Measurements from ENCODE around the gene NUAK2.
A peak's percentile ranks its signal among the peaks of the same experiment; 100 is the strongest.
"Not testable (repeated sequence)": the region's sequence is repeated elsewhere in the genome, so short reads cannot be mapped to it uniquely, and the experiment has no call there.

Gene NUAK2

DNA sequence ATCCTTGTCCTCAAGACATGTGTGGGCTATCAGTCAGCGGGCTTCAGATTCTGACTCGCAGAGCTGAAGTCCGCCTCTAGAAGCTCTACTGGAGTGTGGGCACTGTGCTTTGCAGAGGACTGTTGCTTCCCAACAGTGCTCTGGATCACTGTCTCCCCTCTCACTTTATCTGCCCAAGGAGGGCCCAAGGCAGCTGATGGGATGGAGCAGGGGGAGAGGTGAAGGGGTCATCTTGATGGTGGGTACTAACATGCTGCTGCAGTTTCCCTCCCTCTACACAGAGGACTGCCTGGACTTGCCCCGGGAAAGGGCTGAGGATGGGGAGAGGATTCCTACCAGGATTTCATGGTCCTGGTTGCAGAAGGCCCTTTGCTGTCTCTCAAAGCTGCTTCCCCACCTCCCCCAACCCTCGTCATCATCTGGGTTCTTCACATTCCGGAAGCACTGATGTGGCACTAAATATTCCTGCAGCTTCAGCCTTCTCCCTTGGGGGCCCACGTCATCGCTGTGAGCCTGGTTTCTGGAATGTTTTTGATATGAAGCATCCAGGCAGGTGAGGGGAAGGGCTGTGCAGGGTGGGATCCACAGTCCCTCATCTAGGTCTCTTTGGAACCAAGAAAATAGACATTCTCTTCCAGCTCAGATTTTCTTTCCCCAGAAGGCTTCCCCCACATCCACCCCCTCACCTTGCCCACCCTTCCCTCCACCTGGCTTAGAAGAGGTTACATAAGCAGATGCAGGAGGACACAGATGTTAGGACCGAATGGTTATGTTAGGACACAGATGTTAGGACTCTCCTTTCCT lies 23.2 kb downstream of the NUAK2 start:
- Mint-ChIP-seq H3K4me1 (ENCODE audit: low read depth) (peaks cover 60% of the 10 kb centered on the region), H3K4me3 (no peak overlapping the region), H3K27ac (no peak overlapping the region), H3K36me3 (ENCODE audit: low read depth) (peaks cover 7% of the 10 kb centered on the region), H3K27me3 (no peaks in the 10 kb centered on the region), H3K9me3 (no peaks in the 10 kb centered on the region)

DNA sequence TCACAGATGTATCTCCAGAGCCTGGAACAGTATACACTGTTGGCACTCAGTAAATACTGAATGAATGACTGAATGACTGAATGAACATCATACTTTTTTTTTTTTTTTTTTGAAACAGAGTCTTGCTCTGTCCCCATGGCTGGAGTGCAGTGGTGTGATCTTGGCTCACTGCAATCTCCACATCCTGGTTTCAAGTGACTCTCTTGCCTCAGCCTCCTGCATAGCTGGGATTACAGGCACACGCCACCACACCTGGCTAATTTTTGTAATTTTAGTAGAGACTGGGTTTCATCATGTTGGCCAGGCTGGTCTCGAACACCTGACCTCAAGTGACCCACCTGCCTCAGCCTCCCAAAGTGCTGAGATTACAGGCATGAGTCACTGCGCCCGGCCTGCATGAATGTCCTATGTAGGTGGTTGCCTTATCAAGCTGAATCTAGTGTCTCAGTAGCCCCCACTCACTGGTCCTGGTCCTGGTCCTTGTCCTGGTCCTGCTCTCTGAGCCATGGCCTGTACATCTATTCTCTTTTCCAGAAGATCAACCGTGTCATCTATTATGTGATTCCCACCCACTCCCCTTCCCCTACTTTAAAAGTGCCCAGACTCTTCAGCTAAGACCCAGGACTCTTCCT lies 23.9 kb downstream of the NUAK2 start:
- H3K4me1 Mint-ChIP-seq (ENCODE audit: low read depth): peaks cover 62% of the 10 kb centered on the region
- H3K4me3 Mint-ChIP-seq; H3K27me3 Mint-ChIP-seq; H3K27ac Mint-ChIP-seq; H3K36me3 Mint-ChIP-seq (ENCODE audit: low read depth); H3K9me3 Mint-ChIP-seq: not testable (repeated sequence)

DNA sequence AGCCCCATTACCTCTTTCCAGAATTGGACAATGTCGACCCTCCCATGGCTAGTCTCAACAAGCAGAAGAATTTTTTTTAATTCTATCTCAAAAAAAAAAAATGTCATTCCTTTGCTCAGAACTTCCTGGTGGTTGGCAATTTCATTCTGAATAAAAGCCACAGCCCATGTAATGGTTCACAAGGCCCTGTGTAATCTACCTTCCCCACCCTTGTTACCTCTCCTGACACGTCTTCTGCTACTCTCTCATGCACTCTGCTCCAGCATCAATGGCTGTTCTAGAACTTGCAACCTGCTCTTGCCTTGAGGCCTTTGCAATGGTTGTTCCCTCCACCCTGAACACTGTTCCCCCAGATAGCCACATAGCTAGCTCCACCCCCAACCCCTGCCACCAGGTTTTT lies 25.4 kb downstream of the NUAK2 start:
- Mint-ChIP-seq H3K4me1 (ENCODE audit: low read depth) (peaks cover 66% of the 10 kb centered on the region), H3K9me3 (no peaks in the 10 kb centered on the region), H3K27ac (no peak overlapping the region), H3K4me3 (no peak overlapping the region), H3K27me3 (no peaks in the 10 kb centered on the region), H3K36me3 (ENCODE audit: low read depth) (no peaks in the 10 kb centered on the region)

DNA sequence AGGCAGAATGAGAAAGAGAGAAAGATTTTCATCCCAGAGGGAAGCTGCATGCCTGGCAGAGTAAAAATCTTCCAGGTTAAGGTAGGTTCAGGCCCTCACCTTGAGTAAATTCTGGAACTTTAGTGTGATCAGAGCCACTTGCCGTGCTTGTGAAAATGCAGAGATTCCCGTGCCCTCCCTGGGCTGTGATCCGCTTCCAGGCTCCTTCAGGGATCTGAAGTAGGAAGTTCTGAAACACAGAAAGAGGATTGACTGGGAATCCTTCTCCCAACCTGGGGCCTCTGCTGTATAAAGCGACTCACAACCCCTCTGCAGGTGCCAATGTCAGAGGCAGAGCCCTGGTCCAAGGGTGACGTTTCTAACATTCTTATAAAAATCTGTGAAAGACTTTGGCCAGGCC lies 26.6 kb downstream of the NUAK2 start:
- H3K9me3 Mint-ChIP-seq: no peaks in the 10 kb centered on the region
- no peaks in the 10 kb centered on the region for H3K36me3 Mint-ChIP-seq (ENCODE audit: low read depth)
- H3K27ac Mint-ChIP-seq: no peak overlapping the region
- no peak overlapping the region for H3K4me3 Mint-ChIP-seq
- no peaks in the 10 kb centered on the region for H3K27me3 Mint-ChIP-seq
- H3K4me1 Mint-ChIP-seq (ENCODE audit: low read depth): peaks cover 64% of the 10 kb centered on the region

DNA sequence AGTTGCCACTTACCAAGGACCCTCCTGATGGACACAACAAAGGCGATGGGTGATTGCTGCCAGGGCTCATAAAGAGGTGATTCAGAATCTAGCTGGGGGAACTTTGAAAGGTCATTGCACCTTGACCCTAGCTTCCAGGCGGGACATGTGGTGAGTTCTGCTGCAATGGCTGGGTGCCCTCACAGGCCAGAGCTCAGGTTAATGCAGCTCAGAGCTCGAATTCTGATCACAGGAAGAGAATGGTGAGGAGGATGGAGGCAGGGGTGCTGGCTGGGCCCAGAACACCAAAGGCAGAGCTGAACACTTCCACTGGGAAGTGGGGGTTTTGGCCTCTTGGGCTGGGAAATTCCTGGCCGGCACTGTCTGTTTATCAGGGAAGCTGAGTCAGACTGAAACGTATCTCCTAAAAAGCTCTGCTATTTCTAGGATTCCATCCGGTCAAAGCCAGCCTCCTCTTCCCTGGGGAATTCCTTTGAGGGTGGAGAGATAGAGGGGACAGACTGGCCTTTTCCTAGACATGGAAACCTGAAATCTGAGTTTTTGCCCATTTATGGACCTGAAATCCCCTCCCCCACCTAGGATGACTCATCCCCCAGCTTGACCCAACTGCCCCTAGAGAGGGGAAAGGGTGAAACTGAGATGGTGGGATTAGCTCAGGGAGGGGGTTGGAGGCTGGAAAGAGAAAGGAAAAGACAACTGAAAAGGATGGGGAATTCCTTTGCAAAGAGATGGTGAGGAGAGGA lies 27.2 kb downstream of the NUAK2 start:
- Mint-ChIP-seq H3K4me1 (ENCODE audit: low read depth) (peaks cover 68% of the 10 kb centered on the region), H3K4me3 (no peak overlapping the region), H3K9me3 (no peaks in the 10 kb centered on the region), H3K36me3 (ENCODE audit: low read depth) (no peaks in the 10 kb centered on the region), H3K27me3 (no peaks in the 10 kb centered on the region), H3K27ac (no peak overlapping the region)

DNA sequence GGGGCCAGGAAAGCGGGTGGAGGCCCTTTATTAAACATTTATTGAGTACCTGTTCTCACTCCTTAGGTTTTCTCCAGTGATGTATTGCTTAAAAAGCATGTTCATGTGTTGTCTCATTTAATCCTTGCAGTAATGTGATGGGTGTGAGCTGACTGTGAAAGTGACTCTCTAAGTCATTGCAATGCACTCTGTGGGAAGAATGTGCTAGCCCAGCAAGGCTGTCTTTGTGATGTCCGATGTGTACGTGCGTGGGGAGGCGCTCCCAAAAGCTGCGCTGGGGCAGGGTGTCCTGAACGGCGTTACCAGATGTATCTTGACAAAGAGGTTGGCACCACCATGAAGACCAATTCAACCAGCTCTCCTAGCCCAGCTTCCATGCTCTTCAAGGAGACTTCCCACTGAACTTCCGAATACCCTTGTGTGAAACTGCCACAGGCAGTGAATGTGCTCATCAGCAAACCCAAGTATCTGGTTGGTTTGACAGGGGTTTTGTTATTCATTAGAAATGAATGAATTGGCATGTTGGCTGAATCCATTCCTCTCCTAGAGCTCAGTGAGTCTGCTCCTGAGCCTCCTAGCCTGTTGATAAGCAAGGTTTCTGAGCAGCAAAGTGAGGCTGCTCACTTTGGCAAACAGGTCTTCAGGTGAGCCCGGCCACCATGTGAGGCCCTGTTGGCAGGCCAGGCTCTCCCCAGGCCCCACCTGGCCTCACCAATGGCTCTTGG lies 28.0 kb downstream of the NUAK2 start:
- H3K4me1 Mint-ChIP-seq (ENCODE audit: low read depth): peaks cover 76% of the 10 kb centered on the region
- no peak overlapping the region for H3K4me3 Mint-ChIP-seq
- H3K27ac Mint-ChIP-seq: no peak overlapping the region
- H3K27me3 Mint-ChIP-seq: no peaks in the 10 kb centered on the region
- no peaks in the 10 kb centered on the region for H3K36me3 Mint-ChIP-seq (ENCODE audit: low read depth)
- no peaks in the 10 kb centered on the region for H3K9me3 Mint-ChIP-seq

DNA sequence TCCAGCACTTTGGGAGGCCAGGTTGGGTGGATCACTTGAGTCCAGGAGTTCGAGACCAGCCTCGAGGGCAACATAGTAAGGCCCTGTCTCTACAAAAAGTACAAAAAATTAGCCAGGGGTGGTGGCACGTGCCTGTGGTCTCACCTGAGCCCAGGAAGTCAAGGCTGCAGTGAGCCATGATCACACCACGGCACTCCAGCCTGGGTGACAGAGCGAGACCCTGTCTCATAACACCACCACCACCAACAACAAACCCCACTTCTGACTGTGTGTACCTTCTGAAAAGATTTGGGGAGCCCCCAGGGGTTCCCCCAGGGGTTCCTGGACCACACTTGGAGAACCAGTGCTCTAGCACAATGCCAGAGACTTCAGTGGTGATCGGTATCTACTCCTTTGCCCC lies 29.9 kb downstream of the NUAK2 start:
- Mint-ChIP-seq H3K36me3 (ENCODE audit: low read depth) (peaks cover 3% of the 10 kb centered on the region), H3K4me1 (ENCODE audit: low read depth) (peaks cover 81% of the 10 kb centered on the region), H3K27me3 (no peaks in the 10 kb centered on the region), H3K27ac (no peak overlapping the region), H3K9me3 (no peaks in the 10 kb centered on the region), H3K4me3 (no peak overlapping the region)

DNA sequence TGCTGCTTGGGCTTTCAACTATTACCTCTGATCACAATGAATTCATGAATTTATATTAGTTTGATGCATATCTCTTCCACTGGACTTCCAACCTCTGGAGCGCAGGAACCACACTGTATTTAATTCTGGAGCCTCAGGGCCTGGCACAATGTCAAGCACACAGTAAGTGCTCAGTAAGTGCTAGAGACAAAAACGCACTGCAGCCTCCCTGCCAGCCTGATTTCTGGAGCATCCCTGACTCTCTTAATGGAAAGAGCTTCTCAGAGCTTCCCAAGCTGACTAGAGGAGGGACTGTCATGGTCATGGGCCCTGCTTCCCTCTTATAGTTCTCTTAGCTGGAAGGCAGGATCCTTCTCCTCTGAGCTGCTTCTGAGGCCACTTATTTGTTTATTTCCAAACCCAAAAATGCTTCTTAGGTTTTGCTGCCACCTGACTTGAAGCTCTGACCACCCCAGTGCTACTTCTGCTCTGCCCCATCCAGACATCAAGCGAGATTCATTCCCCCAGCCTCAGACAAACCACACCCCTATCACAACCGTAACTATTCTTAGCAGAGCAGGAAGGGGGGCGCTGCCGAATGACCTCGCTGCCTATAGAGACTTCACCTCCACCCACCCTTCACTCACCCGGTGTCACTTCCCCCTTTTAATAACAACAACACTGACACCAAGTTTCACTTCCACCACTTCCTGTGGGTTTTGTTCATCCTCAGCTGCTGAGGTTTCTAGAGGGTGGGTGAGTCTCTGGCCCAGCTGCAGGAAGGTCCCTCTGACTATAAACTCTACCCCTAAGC lies 33.6 kb downstream of the NUAK2 start:
- Mint-ChIP-seq H3K36me3 (ENCODE audit: low read depth) (peaks cover 3% of the 10 kb centered on the region), H3K4me1 (ENCODE audit: low read depth) (peaks cover 85% of the 10 kb centered on the region), H3K4me3 (peak overlapping the region; percentile 69), H3K9me3 (no peaks in the 10 kb centered on the region), H3K27me3 (no peaks in the 10 kb centered on the region), H3K27ac (peak overlapping the region; percentile 85)

DNA sequence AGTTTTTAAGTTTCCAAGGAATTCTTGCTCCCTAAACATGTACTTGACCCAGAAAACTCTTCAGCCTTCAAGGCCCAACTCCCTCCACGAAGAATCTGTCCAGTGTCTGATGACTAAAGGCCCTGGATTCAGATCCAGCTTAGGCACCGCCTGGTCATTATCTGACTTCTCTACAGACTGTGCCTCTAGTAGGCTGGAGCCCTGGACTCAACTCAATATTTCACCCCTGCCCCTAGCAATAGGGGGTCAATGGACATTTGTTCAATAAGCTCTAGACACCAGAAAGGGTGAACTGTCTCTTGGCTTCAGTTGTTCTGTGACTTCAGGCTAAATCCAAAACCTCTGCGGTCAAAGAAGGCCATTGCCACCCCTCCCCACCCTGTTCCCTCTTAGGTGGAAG lies 34.5 kb downstream of the NUAK2 start:
- peak overlapping the region; percentile 90 for H3K27ac Mint-ChIP-seq

DNA sequence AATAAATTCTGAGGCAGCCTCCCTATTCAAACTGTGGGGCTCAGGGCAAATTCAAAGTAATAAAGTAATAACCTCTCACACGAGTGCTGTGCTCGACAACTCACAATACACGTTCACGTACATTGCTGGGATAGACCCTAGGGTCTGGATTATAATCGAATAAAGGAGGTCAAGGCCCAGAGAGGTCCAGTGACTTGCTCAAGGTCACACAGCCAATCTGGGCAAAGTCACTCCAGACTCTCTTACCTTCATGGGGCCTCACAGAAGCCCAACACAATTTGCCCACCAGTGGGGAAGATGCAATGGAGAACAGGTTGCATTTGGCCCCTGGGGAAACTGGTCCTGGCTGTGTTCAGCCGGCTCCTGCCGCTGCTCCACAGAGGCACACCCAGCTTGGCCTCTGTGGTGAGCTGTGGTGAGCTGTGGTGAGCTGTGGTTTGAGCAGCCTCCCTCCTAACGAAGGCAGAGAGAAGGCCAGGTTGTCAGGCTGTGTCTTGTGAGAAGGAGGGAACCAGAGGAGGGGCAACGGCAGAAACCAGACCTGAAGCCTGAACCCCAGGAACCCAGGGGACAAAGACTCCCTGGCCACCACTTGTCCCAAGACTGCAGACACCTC lies 35.1 kb downstream of the NUAK2 start:
- Mint-ChIP-seq H3K9me3 (no peaks in the 10 kb centered on the region), H3K27ac (peak overlapping the region; percentile 90), H3K27me3 (no peaks in the 10 kb centered on the region), H3K4me3 (peak overlapping the region; percentile 77), H3K4me1 (ENCODE audit: low read depth) (peaks cover 83% of the 10 kb centered on the region), H3K36me3 (ENCODE audit: low read depth) (peaks cover 3% of the 10 kb centered on the region)

More for the DNA sequence above, 34.5 kb downstream of the NUAK2 start:
- H3K36me3 Mint-ChIP-seq (ENCODE audit: low read depth): peaks cover 3% of the 10 kb centered on the region
- no peaks in the 10 kb centered on the region for H3K27me3 Mint-ChIP-seq
- peaks cover 90% of the 10 kb centered on the region for H3K4me1 Mint-ChIP-seq (ENCODE audit: low read depth)
- H3K9me3 Mint-ChIP-seq: no peaks in the 10 kb centered on the region
- H3K4me3 Mint-ChIP-seq: no peak overlapping the region

DNA sequence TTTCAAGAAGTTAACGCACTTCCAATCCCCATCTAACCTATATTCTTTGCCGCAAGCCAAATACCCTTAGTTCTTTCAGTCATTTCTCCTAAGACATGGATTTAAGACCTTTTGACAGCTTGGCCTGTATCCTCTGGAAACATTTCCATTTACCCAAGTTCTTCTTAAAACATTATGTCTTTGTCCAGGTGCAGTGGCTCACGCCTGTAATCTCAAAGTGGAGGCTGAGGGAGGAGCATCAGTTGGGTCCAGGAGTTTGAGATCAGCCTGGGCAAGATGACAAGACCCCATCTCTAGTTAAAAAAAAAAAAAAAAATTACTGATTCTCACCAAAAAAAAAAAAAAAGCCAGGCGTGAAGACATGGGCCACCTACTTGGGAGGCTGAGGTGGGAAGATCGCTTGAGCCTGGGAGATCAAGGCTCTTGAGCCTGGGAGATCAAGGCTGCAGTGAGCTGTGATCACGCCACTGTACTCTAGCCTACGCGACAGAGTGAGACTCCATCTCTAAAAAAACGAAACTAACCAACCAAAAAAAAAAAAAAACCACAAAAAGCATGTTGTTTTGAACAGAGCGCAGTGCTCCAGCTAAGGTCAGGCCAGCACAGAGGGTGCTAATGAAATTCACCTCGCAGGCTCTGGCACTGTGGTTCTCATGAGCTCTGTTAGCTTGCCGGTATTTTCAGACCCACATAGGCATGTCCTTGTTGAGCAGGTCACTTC lies 36.0 kb downstream of the NUAK2 start:
- Mint-ChIP-seq H3K27ac (peak overlapping the region; percentile 90), H3K27me3 (no peaks in the 10 kb centered on the region), H3K4me3 (peak overlapping the region; percentile 77), H3K36me3 (ENCODE audit: low read depth) (peaks cover 3% of the 10 kb centered on the region), H3K9me3 (no peaks in the 10 kb centered on the region), H3K4me1 (ENCODE audit: low read depth) (peaks cover 81% of the 10 kb centered on the region)

DNA sequence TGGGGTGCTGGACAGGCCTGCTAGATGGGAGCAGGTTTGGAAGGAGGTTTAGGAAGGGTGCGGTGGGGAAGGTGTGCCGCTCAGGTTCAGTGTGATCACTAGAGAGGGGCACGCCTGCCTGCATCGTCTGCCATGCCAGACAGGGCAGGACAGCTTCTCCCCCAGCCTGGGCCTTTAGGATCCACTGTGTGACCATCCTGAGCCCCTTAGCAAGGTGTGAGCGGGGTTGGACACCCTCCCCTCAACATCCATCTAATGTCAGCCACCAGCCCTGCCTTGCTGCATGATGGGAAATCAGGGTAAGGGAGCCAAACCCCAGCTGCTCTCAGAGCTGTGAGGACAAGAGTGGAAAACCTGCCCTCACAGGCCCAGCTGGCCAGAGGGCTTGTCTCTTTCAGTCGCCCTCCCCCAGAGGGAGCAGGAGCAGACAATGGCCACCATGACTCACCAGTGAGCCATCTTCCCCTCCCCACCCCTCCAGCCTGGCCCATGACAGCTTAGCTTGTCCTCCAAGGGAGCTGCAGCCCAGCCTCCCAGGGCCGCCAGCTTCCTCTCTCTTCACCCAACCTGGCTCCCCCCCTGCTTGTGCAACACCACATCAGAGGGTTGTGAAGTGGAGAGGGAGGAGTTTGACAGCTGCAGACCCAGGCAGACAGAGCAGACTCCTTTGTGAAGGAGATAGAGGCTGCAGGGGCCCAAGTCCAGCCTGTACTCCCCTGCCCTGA lies 37.0 kb downstream of the NUAK2 start:
- Mint-ChIP-seq H3K4me3 (peak overlapping the region; percentile 77), H3K36me3 (ENCODE audit: low read depth) (peaks cover 3% of the 10 kb centered on the region), H3K9me3 (no peaks in the 10 kb centered on the region), H3K4me1 (ENCODE audit: low read depth) (peaks cover 83% of the 10 kb centered on the region), H3K27ac (no peak overlapping the region), H3K27me3 (no peaks in the 10 kb centered on the region)
